A673 (cell line): Measurements from ENCODE around the gene MRPL20.

Experiments used
- EZH2 ChIP-seq: fragments of 200-600 bp; sonication (generic); IDR thresholded peaks from 2 replicates; pipeline ENCODE4 v1.6.1; 2017; ENCODE audit warnings: borderline replicate concordance, low read depth, mild to moderate bottlenecking, mixed read lengths, antibody characterized with exemption, low read length; ENCODE audit not compliant: poor library complexity, severe bottlenecking
- TF ChIP-seq, protein P1 (sequence below): fragments of 300-800, 200-600 bp; sonication (generic); conservative IDR thresholded peaks from 2 replicates; pipeline ENCODE4 v1.5.1; 2017; ENCODE audit warnings: low read depth, mild to moderate bottlenecking, antibody characterized with exemption, low read length, moderate library complexity, mixed read lengths

DNA sequence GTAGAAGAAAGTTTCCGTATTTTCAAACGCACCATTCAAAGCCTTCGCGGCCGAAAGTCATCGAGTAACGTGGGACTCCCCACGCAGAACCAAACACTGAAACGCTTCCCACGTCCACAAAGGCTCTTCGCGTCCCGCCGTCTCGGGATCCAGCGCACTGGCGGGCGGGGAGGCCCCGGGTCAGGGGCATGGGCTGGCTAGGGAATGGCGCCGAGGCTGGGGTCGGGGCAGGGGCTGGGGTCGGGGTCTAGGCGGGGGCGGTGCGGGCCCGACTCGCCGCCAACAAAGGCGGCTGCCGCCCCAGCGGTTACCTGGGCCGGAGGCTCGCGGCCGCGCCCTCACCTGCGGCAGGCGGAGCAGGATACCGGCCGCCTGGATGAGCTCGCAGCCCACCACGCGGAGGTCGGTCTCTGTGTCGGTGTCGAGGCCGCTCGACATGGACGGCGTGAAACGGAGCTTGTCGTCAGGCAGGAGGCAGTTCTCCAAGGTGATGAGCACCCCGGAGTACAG, 8.4 kb downstream of the MRPL20 start:
- TF ChIP-seq, protein P1, sequence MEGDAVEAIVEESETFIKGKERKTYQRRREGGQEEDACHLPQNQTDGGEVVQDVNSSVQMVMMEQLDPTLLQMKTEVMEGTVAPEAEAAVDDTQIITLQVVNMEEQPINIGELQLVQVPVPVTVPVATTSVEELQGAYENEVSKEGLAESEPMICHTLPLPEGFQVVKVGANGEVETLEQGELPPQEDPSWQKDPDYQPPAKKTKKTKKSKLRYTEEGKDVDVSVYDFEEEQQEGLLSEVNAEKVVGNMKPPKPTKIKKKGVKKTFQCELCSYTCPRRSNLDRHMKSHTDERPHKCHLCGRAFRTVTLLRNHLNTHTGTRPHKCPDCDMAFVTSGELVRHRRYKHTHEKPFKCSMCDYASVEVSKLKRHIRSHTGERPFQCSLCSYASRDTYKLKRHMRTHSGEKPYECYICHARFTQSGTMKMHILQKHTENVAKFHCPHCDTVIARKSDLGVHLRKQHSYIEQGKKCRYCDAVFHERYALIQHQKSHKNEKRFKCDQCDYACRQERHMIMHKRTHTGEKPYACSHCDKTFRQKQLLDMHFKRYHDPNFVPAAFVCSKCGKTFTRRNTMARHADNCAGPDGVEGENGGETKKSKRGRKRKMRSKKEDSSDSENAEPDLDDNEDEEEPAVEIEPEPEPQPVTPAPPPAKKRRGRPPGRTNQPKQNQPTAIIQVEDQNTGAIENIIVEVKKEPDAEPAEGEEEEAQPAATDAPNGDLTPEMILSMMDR, result no peak
- TF ChIP-seq EZH2, result no peak
